Upper lobe of right lung (tissue), 1 donor: Measurements from ENCODE around the gene MSRB2. TPM values are rescaled to one million over a fixed set of nuclear protein-coding genes. Genes with fewer than 3 reads are reported as not detected.

Experiments used
- ATAC-seq: fragments of 200-7000 bp; cut with Tn5 transposase; one replicate; pipeline ENCODE4 v1.9.1; 2020; ENCODE audit warnings: mild to moderate bottlenecking, moderate library complexity
- DNase-seq: peaks from one replicate; pipeline ENCODE4 v3.0.0-alpha.2; 2020
- H3K27ac ChIP-seq: fragments of 200-600 bp; one replicate; pipeline ENCODE4 v1.8.0; 2022
- H3K27me3 ChIP-seq: fragments of 200-600 bp; one replicate; pipeline ENCODE4 v1.8.0; 2022; ENCODE audit warnings: mild to moderate bottlenecking
- H3K36me3 ChIP-seq: fragments of 200-600 bp; one replicate; pipeline ENCODE4 v1.8.0; 2022
- H3K4me1 ChIP-seq: fragments of 200-600 bp; one replicate; pipeline ENCODE4 v1.8.0; 2022
- H3K4me3 ChIP-seq: fragments of 200-600 bp; one replicate; pipeline ENCODE4 v1.8.0; 2022; ENCODE audit warnings: mild to moderate bottlenecking
- H3K9me3 ChIP-seq: fragments of 200-600 bp; one replicate; pipeline ENCODE4 v1.8.0; 2022
- intact Hi-C: fragments of 100-400 bp; cut with DNase I; formaldehyde crosslinking; loops from one replicate; pipeline ENCODE4 v1.11.0; 2022
- total RNA-seq: library from RNA; stranded (reverse); fragmentation: NEBNext Ultra II Directional; extraction: Animal tissue kit (Norgen Biotek cat#: 25700); gene quantifications from one replicate; pipeline ENCODE4 v1.2.1, GENCODE V29; 2021
- TF ChIP-seq, protein P1 (sequence below): fragments of 200-600 bp; IDR thresholded peaks from one replicate; pipeline ENCODE4 v1.8.0; 2022; ENCODE audit warnings: antibody characterized with exemption
- donor health status: DM: no; HTN: yes; CAD: no; lungs with severe emphysema.

The MSRB2 gene
- total RNA-seq, 1 donor from 2014 or later = 27.1 TPM

DNA sequence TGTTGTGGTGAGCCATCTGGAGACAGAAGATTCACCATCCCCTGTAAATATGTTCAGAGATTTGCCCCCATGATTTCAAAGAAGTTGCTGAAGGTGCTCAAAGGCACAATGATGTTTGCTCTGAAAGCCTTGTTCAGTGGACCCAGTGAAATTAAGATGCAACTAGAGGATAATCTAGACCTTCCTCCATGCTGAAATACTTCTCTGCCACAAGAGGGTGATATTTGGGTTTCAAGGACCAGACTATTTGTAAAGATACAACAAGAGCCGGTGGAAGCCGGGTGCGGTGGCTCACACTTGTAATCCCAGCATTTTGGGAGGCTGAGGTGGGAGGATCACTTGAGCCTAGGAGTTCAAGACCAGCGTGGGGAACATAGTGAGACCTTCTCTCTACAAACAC, 13.5 kb upstream of the MSRB2 start:
- ATAC-seq (no peak), DNase-seq (no peak)
- Histone ChIP-seq H3K9me3 (no peaks in the 10 kb centered on the region), H3K27me3 (peaks cover 14% of the 10 kb centered on the region), H3K27ac (no peak overlapping the region), H3K4me1 (peaks cover 8% of the 10 kb centered on the region), H3K36me3 (no peaks in the 10 kb centered on the region), H3K4me3 (no peak overlapping the region)
- intact Hi-C loops = no loop called here
- TF ChIP-seq, protein P1, sequence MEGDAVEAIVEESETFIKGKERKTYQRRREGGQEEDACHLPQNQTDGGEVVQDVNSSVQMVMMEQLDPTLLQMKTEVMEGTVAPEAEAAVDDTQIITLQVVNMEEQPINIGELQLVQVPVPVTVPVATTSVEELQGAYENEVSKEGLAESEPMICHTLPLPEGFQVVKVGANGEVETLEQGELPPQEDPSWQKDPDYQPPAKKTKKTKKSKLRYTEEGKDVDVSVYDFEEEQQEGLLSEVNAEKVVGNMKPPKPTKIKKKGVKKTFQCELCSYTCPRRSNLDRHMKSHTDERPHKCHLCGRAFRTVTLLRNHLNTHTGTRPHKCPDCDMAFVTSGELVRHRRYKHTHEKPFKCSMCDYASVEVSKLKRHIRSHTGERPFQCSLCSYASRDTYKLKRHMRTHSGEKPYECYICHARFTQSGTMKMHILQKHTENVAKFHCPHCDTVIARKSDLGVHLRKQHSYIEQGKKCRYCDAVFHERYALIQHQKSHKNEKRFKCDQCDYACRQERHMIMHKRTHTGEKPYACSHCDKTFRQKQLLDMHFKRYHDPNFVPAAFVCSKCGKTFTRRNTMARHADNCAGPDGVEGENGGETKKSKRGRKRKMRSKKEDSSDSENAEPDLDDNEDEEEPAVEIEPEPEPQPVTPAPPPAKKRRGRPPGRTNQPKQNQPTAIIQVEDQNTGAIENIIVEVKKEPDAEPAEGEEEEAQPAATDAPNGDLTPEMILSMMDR = peak; percentile 22

DNA sequence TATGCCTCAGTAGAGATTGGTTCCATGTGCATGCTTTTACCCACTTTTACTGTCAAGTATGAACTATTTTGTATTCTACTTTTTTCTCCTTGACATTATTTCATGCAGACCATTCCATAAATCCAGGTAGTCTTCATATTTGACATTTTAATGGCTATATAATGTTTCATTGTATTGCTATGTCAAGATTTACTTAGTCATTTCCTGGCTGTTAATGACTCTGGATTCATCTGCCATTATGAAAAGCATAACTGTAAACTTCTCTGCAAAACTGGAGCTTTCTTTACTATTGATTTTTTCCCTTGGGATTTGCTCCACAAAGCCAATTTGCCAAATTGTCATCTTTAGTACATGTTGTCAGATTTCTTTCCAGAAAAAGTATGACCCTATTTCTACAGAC, 6.8 kb upstream of the MSRB2 start:
- H3K27ac ChIP-seq = no peak overlapping the region
- ATAC-seq = no peak
- H3K36me3 ChIP-seq = no peaks in the 10 kb centered on the region
- TF ChIP-seq, protein P1 = no peak
- H3K4me1 ChIP-seq = no peaks in the 10 kb centered on the region
- no peaks in the 10 kb centered on the region for H3K9me3 ChIP-seq
- no peaks in the 10 kb centered on the region for H3K27me3 ChIP-seq
- no peak overlapping the region for H3K4me3 ChIP-seq
- intact Hi-C loops = no loop called here
- no peak for DNase-seq

DNA sequence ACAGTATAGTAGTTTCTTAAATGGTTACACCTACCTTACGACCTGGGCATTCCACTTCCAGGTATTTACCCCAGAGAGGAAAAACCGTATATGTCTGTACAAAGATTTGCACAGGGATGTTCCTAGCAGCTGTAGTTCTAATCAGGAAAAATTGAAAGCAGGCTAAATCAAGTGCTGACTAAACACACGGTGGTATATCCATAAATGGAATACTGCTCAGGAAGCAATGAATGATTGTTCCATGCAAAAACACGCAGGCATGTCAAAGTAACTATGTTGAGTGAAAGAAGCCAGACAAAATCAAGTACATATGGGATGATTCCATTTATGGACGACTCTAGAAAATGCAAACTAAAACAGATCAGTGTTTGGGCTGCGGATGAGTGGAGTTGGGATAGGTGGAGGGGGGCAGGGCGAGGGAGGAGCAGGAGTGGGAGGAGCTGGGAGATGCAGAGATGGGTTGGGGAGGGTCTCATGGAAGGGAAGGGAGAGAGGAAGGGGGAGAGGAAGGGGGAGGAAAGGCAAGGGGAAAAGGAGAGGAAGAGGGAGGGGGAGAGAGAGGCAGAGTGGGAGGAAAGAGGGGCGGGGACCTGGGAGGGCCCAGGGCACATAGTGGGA, 484 bp upstream of the MSRB2 start:
- Histone ChIP-seq H3K27ac (no peak overlapping the region), H3K4me1 (peaks cover 10% of the 10 kb centered on the region), H3K4me3 (peak overlapping the region; percentile 75), H3K36me3 (no peaks in the 10 kb centered on the region), H3K27me3 (no peaks in the 10 kb centered on the region), H3K9me3 (no peaks in the 10 kb centered on the region)
- TF ChIP-seq, protein P1 = no peak
- DNase-seq = no peak
- no peak for ATAC-seq
- intact Hi-C loops = no loop called here

DNA sequence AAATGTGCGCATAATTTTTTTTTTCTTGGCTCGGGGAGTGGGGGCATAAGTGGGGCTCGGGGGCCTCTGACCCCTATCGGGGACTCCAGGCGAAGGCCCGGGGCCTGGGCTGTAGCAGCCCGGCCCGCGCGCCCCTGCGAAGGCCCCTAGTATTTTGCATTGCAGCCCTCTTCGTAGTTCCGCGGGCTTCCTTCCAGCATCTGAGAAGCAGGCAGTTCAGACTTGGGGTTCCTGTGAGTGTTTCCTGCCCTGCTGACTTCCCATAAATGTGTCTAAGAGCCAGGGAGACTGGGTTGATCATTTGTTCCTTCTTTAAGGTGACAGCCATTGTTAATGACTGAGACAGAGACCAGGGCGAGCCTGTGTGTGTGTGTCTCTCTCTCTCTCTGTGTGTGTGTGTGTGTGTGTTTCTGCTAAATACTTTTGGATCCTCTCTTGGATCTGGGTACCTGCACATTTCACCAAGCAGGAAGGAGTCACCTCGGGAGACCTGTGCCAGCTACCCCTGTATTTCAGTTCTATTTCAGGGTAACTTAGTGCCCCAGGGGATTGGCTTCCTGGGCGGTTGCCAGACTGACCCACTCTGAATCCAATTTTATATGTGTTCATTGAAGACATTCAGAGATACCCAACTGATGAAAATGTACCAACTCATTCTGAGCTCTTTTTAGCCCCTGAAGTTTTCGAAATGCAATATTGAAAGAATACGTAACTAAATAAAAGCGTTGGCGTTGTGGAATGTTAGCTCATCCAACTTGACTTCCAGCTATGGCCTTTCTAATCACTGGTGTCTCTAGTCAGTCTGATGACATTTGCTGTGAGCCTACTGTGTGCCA, 805 bp downstream of the MSRB2 start:
- peak overlapping the region; percentile 89 for H3K27ac ChIP-seq
- peak overlapping the region; percentile 75 for H3K4me3 ChIP-seq
- peak; percentile 72 for DNase-seq
- TF ChIP-seq, protein P1 = peak; percentile 11
- H3K4me1 ChIP-seq = peaks cover 10% of the 10 kb centered on the region
- intact Hi-C loops = no loop called here
- no peaks in the 10 kb centered on the region for H3K9me3 ChIP-seq
- no peaks in the 10 kb centered on the region for H3K36me3 ChIP-seq
- no peaks in the 10 kb centered on the region for H3K27me3 ChIP-seq
- ATAC-seq = peak; percentile 55

DNA sequence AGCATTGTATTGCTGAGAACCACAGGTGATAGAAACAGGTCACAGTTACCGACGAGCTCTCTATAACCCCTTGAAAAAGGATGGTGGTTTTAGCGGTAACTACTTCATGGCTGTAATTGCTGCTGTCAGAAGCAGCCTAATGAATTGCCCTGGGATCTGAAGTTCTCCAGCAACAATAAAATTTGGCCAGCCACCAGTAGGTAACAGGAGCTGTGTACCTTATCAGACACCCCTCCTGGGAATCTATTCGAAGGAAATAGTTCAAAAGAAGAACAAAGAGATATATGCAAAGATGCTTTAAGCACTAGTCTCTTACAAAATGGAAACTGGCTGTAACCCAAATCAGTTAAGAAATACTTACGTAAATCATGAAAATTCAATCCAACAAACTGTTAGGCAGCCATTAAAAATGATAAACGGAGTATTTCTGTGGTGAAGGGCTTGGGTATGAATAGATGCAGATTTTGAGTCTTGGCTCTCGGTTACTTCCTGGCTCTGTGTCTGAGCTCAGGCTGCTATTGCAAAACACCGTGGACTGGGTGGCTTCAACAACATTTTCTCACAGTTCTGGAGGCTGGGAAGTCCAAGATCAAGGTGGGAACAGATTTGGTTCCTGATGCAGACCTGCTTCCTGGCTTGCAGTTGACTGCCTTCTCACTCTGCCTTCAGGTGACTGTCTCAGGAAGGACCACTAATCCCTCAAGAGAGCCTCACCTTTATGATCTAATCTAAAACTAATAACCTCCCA, 1.6 kb downstream of the MSRB2 start:
- Histone ChIP-seq H3K9me3 (no peaks in the 10 kb centered on the region), H3K27me3 (no peaks in the 10 kb centered on the region), H3K4me3 (peak overlapping the region; percentile 75), H3K36me3 (no peaks in the 10 kb centered on the region), H3K4me1 (peaks cover 10% of the 10 kb centered on the region), H3K27ac (peak overlapping the region; percentile 89)
- TF ChIP-seq, protein P1 = no peak
- intact Hi-C loops = no loop called here
- DNase-seq (no peak), ATAC-seq (no peak)
